Measurements from ENCODE around the gene PTGDR. TPM values are rescaled to one million over a fixed set of nuclear protein-coding genes. Genes with fewer than 3 reads are reported as not detected.

PTGDR gene
- total and polyA plus RNA-seq, 12 donors = 0.17 to 1.9 (median 0.47) TPM

- DNase-seq (no peak), ATAC-seq (no peak)
- H3K9me3 ChIP-seq = no peaks in the 10 kb centered on the region
- H3K4me3 ChIP-seq = no peak overlapping the region
- 31 to 49% methylated on average over 3 of the region's 3 CpGs for WGBS, 2 donors
- H3K36me3 ChIP-seq = no peaks in the 10 kb centered on the region
- H3K27me3 ChIP-seq = no peaks in the 10 kb centered on the region
- no peaks in the 10 kb centered on the region for H3K4me1 ChIP-seq
- no peak overlapping the region for H3K27ac ChIP-seq
- intact Hi-C loops (cut with DNase I) = no loop called here
- no peak for TF ChIP-seq CTCF (IDR thresholded peaks at IDR 0.05)
Measured at GRCh38 chr14:52253503-52253902, 14.0 kb upstream of the PTGDR start.

DNA sequence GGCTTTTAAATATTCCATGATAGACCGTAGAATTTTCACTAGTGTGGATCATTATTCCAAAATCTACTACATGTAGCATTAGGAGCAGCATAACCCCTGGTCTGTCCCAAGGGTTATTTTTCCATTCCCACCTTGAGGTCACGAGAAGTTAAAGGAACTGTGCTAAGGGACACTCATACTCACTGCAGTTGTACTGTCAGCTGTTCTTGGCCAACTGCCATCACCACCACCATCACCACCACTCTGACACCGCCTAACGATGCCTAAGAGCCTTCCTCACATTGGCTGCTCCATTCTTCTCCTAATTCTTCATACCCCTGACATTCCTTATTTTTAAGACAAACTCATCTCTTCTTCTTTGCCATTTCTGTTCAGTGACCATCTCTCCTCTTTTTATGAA is 13.4 kb upstream of the PTGDR start:
- 80 to 81% methylated on average over 4 of the region's 4 CpGs for whole genome bisulfite sequencing, 2 donors
- no peaks in the 10 kb centered on the region for H3K9me3 ChIP-seq
- DNase-seq (no peak), ATAC-seq (no peak)
- H3K36me3 ChIP-seq = no peaks in the 10 kb centered on the region
- intact Hi-C loops (cut with DNase I) = no loop called here
- no peak for TF ChIP-seq CTCF (IDR thresholded peaks at IDR 0.05)
- H3K27ac ChIP-seq = no peak overlapping the region
- H3K4me3 ChIP-seq = no peak overlapping the region
- no peaks in the 10 kb centered on the region for H3K27me3 ChIP-seq
- H3K4me1 ChIP-seq = no peaks in the 10 kb centered on the region

- DNase-seq = no peak
- WGBS, 2 donors = 85 to 90% methylated on average over 2 of the region's 2 CpGs
- H3K27ac ChIP-seq = no peak overlapping the region
- no peaks in the 10 kb centered on the region for H3K27me3 ChIP-seq
- H3K36me3 ChIP-seq = no peaks in the 10 kb centered on the region
- no peak for TF ChIP-seq CTCF (IDR thresholded peaks at IDR 0.05)
- no peak overlapping the region for H3K4me3 ChIP-seq
- intact Hi-C loops (cut with DNase I) = no loop called here
- no peak for ATAC-seq
- no peaks in the 10 kb centered on the region for H3K9me3 ChIP-seq
- H3K4me1 ChIP-seq = peaks cover 0 to 7% (median 0%) of the 10 kb centered on the region in 9 donors
Measured at GRCh38 chr14:52258783-52259182, 8.7 kb upstream of the PTGDR start.

- no peak for ATAC-seq
- DNase-seq = no peak
- peaks cover 0 to 7% (median 0%) of the 10 kb centered on the region in 9 donors for H3K4me1 ChIP-seq
- no peaks in the 10 kb centered on the region for H3K27me3 ChIP-seq
- WGBS, 2 donors = 38 to 41% methylated on average over 5 of the region's 5 CpGs
- H3K4me3 ChIP-seq = no peak overlapping the region
- no peak for TF ChIP-seq CTCF (IDR thresholded peaks at IDR 0.05)
- H3K36me3 ChIP-seq = no peaks in the 10 kb centered on the region
- no peaks in the 10 kb centered on the region for H3K9me3 ChIP-seq
- H3K27ac ChIP-seq = no peak overlapping the region
- intact Hi-C loops (cut with DNase I) = no loop called here
Measured at GRCh38 chr14:52259434-52259833, 8.1 kb upstream of the PTGDR start.
